Type B pancreatic cell (in vitro differentiated cells): ENCODE measurements around the gene ADGRG3. TPM values are rescaled to one million over a fixed set of nuclear protein-coding genes. Genes with fewer than 3 reads are reported as not detected.

Experiments used
- DNase-seq: peaks from one replicate; pipeline ENCODE4 v3.0.0; 2021; ENCODE audit warnings: mixed read lengths; ENCODE audit not compliant: unreplicated experiment; ENCODE audit errors: extremely low spot score
- H3K27ac Mint-ChIP-seq: 2 replicates; pipeline ENCODE4 v1.8.0; 2021; ENCODE audit warnings: mild to moderate bottlenecking, mixed read lengths
- H3K27me3 Mint-ChIP-seq: 2 replicates; pipeline ENCODE4 v1.8.0; 2021; ENCODE audit warnings: mixed read lengths
- H3K36me3 Mint-ChIP-seq: 2 replicates; pipeline ENCODE4 v1.8.0; 2021; ENCODE audit warnings: mixed read lengths
- H3K4me1 Mint-ChIP-seq: one replicate; pipeline ENCODE4 v1.8.0; 2021; ENCODE audit warnings: mixed read lengths; ENCODE audit not compliant: unreplicated experiment
- H3K4me3 Mint-ChIP-seq: 2 replicates; pipeline ENCODE4 v1.8.0; 2021; ENCODE audit warnings: mild to moderate bottlenecking, mixed read lengths
- H3K9me3 Mint-ChIP-seq: 2 replicates; pipeline ENCODE4 v1.8.0; 2021; ENCODE audit warnings: mixed read lengths
- CTCF ChIP-seq: fragments of 200-600 bp; sonication (generic); conservative IDR thresholded peaks from 2 replicates; pipeline ENCODE4 v1.5.0; 2021; ENCODE audit warnings: antibody characterized with exemption, mild to moderate bottlenecking
- total RNA-seq: library from RNA; stranded (reverse); gene quantifications from 2 replicates; pipeline ENCODE4 v1.2.1, GENCODE V29; 2021; ENCODE audit warnings: low replicate concordance

Gene ADGRG3
- total RNA-seq, 1 donor from 2014 or later = not detected

GRCh38 chr16:57738844-57739243, 70.7 kb downstream of the ADGRG3 start:
- Mint-ChIP-seq H3K4me3 (no peak overlapping the region), H3K4me1 (peaks cover 14% of the 10 kb centered on the region), H3K27ac (no peak overlapping the region), H3K27me3 (no peaks in the 10 kb centered on the region), H3K36me3 (no peaks in the 10 kb centered on the region), H3K9me3 (no peaks in the 10 kb centered on the region)
- no peak for TF ChIP-seq CTCF
- DNase-seq = no peak

Other genes with a start within 250 kb of the ADGRG3 start
- gene CIAPIN1, start 220.9 kb upstream of the ADGRG3 start, total RNA-seq = 68.2 and 73.7 TPM in 2 replicates
- gene COQ9, start 220.8 kb upstream of the ADGRG3 start, total RNA-seq = 73.1 and 96.0 TPM in 2 replicates
- gene POLR2C, start 205.6 kb upstream of the ADGRG3 start, total RNA-seq = 63.0 and 70.5 TPM in 2 replicates
- gene DOK4, start 181.8 kb upstream of the ADGRG3 start, total RNA-seq = 33.3 and 72.0 TPM in 2 replicates
- gene CCDC102A, start 131.7 kb upstream of the ADGRG3 start, total RNA-seq = 6.9 and 14.4 TPM in 2 replicates
- gene ADGRG5, start 125.7 kb upstream of the ADGRG3 start, total RNA-seq = 0.82 and 1.7 TPM in 2 replicates
- 41.1 and 61.0 TPM in 2 replicates for gene ADGRG1, start 39.7 kb upstream of the ADGRG3 start, total RNA-seq
- 0.69 and 7.4 TPM in 2 replicates for gene DRC7, start 26.5 kb downstream of the ADGRG3 start, total RNA-seq
- gene KATNB1, start 67.5 kb downstream of the ADGRG3 start, total RNA-seq = 20.2 and 31.7 TPM in 2 replicates
- gene KIFC3, start 134.2 kb downstream of the ADGRG3 start, total RNA-seq = 27.3 and 48.4 TPM in 2 replicates